DMS153 (cell line): ENCODE results near the gene ASXL2.
A peak's percentile ranks its signal among the peaks of the same experiment; 100 is the strongest.
"Not testable (repeated sequence)": the region's sequence is repeated elsewhere in the genome, so short reads cannot be mapped to it uniquely, and the experiment has no call there.

ENCODE experiments used
- DNase-seq: peaks from one replicate; lab custom pipeline; 2025; lab: John Stamatoyannopoulos, UW

The ASXL2 gene

GRCh38 chr2:25736899-25737515 is 141.3 kb downstream of the ASXL2 start:
- no peak for DNase-seq

GRCh38 chr2:25735835-25736234 is 142.5 kb downstream of the ASXL2 start:
- no peak for DNase-seq

- no peak for DNase-seq
Observed at GRCh38 chr2:25728559-25728958, 149.7 kb downstream of the ASXL2 start.

- DNase-seq = no peak
Observed at GRCh38 chr2:25726522-25726921, 151.8 kb downstream of the ASXL2 start.

GRCh38 chr2:25725877-25726276 is 152.4 kb downstream of the ASXL2 start:
- no peak for DNase-seq

GRCh38 chr2:25724756-25725155 is 153.5 kb downstream of the ASXL2 start:
- no peak for DNase-seq

- DNase-seq = no peak
Observed at GRCh38 chr2:25722224-25722623, 156.1 kb downstream of the ASXL2 start.

GRCh38 chr2:25720575-25720974 is 157.7 kb downstream of the ASXL2 start:
- no peak for DNase-seq

GRCh38 chr2:25714740-25715139 is 163.5 kb downstream of the ASXL2 start:
- DNase-seq = no peak

GRCh38 chr2:25712455-25712854 is 165.8 kb downstream of the ASXL2 start:
- DNase-seq = no peak

- no peak for DNase-seq
Observed at GRCh38 chr2:25711675-25712354, 166.5 kb downstream of the ASXL2 start.

GRCh38 chr2:25710750-25711149 is 167.5 kb downstream of the ASXL2 start:
- no peak for DNase-seq

- no peak for DNase-seq
Observed at GRCh38 chr2:25709349-25709748, 168.9 kb downstream of the ASXL2 start.

GRCh38 chr2:25707927-25708590 is 170.2 kb downstream of the ASXL2 start:
- no peak for DNase-seq

- not testable (repeated sequence) for DNase-seq
Observed at GRCh38 chr2:25705575-25705974, 172.7 kb downstream of the ASXL2 start.

- no peak for DNase-seq
Observed at GRCh38 chr2:25701801-25702200, 176.5 kb downstream of the ASXL2 start.

GRCh38 chr2:25700221-25700660 is 178.0 kb downstream of the ASXL2 start:
- DNase-seq = peak; percentile 10

- DNase-seq = no peak
Observed at GRCh38 chr2:25699216-25699615, 179.1 kb downstream of the ASXL2 start.

- DNase-seq = no peak
Observed at GRCh38 chr2:25698752-25699151, 179.5 kb downstream of the ASXL2 start.

- DNase-seq = peak; percentile 20
Observed at GRCh38 chr2:25697559-25698341, 180.5 kb downstream of the ASXL2 start.

- no peak for DNase-seq
Observed at GRCh38 chr2:25692737-25693445, 185.4 kb downstream of the ASXL2 start.

GRCh38 chr2:25692143-25692542 is 186.1 kb downstream of the ASXL2 start:
- no peak for DNase-seq
